NCI-H1417 (cell line): Measurements from ENCODE around the gene GPATCH11.

Experiments
- DNase-seq, 3 experiments: peaks; one replicate each; lab custom pipeline; 2025; lab: John Stamatoyannopoulos, UW

Gene GPATCH11

DNA sequence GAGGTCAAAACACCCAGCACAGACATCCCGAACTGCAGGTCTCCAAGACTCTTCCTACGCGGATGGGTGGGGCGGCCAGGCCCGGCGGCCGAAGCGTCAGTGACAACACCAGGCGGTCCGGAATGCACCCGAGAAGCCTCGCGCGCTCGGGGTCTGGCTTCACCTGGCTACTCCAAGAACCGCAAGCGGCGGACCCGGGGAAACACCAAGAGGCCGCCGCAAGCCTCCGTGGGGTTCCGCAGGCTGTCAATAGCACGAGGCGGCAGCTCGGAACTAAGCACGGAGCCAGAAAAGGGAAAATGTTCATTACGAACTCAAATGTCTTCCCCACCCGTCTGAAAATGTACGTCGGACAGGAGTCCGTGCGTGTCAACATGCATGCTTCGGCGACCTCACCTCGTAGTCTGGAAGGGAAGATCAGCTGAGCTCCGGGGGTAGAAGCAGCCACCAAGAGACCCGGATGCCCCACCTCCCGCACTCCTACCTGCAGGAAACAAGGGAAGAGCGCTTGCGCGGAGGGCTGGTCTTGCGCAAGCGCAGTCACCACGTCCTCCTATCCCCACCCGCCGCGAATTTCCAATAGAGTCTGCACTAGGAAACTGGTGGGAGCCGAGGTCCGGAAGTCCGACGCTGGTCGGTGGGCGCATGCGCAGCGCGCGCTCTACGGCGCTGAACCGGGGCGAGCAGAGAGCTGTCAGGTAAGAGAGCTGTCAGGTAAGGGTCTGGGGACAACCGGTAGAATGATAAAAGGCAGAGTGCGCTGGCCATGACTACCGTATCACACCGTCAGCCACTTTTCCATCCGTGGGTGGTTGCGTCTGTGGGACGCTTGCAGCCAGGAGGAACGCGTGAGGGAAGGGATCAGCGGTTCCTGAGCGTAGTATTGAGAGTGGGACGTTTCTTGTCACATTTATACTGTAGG, at the start of gene GPATCH11, which contains the start of gene HEATR5B:
Gene GPATCH11, plus strand, starts transcription at position 646 of the 922 bp plus-strand sequence. CDS start 3,864 bp downstream, outside the sequence.
Gene HEATR5B, minus strand, starts transcription at position 500 of the 922 bp plus-strand sequence. CDS start 958 bp downstream, outside the sequence.
- DNase-seq = peak; percentile 99

DNA sequence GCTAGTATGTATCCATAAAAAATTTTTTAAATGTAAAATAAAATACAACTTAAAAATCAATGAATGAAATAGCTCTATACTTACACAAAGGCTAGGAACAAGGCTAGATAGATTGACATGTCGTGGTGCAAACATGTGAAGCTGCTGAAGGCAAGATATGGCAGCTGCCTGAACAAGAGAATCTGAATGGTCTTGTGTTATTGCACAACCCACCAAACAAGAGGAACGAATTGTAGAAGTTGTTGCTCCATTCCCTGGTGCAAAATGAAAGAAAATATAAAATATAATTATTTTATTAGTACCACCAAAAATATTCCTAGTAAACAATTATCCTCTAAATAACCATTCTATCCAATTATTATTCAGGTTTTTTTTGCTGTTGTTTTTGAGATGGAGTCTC, 46.5 kb upstream of the GPATCH11 start:
- DNase-seq = no peak

GRCh38 chr2:37039580-37039979, 44.7 kb upstream of the GPATCH11 start:
- DNase-seq = no peak

DNA sequence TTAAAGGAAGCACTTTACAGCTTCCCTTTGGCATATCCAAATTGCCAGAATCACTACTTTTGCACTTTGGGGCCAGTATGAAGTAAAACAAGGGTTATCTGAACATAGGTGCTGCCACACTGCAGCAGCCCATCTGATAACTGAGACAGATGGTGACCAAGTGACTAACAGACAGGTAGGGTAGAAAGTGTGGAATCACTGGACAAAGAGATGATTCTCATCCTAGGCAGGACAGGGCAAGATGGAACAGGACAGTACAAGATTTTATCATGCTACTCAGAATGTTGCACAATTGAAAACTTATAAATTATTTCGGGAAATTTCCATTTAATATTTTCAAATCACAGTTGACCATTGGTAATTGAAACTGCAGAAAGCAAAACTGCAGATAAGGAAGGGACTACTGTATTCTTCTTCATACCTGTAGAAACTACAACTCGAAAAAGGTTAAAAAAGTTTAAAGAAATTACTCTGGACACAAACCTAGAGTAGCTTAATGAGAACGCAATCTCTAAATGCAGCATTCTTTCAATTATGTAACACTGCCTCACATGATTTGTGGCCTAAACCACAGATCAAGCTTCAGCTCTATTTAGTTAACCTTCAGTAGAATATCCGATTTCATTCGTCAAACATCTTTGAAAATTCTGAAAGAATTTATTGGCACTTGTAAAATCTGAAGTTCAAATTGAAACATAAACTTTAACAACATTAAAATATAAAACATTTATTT, 31.6 kb upstream of the GPATCH11 start:
- DNase-seq = no peak

DNA sequence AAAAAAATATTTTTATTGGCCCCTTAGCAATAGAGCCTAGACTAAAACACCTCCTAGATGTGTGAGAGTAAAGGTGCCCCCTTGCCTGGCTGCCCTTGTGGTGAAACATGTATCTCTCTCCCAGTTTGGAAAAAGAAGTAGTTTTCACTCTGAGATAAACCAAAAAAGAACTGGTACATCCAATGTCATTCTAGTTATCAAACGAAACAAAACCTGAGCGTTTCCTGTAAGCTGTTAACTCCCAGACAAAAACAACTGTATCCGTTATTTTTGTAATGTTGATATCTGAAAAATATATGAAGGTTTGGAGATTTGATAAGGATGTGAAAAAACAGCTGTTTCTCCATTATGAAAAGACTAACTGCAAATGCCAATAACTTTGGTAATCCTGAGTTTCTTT, 24.5 kb upstream of the GPATCH11 start:
- DNase-seq = no peak

DNA sequence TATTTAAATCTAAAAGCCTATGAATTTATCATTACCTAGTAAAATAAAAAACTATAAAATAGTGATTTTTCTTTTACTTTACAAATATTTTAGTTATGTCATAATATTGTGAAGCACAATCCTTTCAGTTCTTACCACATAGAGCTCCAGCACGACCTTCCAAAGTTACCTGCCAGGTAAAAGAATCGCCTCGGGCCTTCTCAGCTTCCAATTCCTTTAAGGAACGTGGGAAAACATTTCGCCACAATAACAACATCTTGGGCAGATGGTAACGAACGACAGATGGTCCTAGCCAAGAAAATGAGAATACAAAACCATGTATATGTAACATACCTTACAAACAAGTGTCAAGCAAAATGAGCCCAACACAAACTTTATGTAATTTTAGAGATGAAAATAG, 23.9 kb upstream of the GPATCH11 start:
- DNase-seq = no peak

DNA sequence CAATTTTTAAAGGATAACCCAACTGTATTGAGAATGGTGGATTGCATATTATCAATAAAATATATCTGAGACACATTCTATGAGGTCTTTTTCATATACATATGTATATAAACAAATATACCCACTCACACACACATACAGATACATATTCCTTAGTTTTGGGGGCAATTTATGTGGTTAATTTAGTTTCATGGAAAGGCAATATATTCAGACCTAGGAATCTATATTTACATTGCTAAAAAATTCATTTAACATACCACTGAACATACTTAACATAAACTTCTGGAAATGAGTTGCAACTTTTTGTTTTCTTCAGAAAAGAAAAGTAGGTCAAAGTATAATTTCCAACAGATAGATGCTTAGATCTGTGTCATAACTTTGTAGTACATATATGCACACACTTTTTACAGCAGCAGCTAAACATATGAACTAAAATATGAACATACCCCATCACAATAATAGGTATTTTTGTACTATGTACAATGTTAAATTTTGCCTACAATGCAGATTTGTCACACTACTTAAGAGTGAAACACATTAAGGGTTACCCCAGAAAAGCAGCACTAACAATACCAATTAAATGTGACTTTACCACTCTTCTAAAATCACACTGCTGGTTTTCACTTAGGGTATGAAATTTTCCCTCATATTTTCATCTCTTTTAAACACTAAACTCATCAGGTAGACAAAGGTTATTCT, 23.2 kb upstream of the GPATCH11 start:
- no peak for DNase-seq

DNA sequence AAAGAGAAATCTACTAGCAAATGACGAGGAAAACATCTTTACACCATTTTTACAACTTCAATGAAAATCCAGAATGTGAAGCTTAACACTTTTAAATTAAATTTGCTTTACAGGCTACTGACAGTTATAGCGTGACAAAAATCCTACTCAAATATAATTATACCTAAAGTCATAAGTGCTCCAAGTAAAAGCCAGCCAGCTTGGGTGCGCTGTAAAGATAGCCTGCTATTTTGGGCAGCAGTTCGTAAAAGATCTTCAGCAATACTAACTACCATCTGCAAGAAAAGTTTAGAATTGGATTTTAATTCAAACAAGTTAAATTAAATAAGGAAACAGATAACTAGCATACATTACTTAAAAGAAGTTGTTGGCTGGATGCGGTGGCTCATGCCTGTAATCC, 22.5 kb upstream of the GPATCH11 start:
- no peak for DNase-seq

GRCh38 chr2:37068686-37069085, 15.6 kb upstream of the GPATCH11 start:
- DNase-seq = no peak

DNA sequence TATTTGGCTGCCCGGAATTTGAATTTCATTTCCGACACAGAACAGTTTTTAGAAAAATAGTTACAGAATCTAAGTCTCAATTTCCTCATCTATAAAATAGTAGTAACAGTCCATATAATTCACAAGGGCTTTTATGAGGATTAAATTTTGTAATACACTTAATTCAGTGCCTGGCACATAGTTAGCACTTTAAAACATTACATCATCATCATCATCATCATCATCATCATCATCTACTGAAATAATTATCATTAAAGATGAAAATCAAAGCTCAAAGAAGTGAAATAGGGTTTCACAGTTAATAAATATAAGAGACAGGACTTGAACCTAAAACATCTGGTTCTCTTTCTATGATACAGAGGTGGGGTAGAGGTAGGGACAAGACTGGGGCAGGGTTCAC, 13.4 kb upstream of the GPATCH11 start:
- DNase-seq = no peak

GRCh38 chr2:37080266-37080665, 4.1 kb upstream of the GPATCH11 start:
- DNase-seq = no peak

GRCh38 chr2:37080689-37081088, 3.6 kb upstream of the GPATCH11 start:
- DNase-seq = no peak

DNA sequence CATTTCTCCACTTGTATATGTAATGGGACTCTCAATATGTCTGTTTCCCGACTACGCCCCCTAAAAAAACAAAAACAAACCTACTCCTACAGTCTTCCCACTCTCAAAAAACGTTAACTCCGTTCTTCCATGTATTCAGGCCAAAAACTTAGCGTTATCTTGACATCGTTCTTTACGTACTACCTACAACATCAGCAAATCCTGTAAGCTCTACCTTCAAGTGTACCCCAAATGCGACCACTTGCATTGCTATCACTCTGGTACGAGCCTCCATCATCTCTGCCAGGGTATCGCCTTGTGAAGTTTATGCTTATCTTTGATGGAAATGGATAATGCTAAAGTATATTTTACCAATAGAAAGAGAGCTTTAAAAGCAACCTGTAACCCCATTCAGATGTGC, 479 bp downstream of the GPATCH11 start:
- no peak for DNase-seq

DNA sequence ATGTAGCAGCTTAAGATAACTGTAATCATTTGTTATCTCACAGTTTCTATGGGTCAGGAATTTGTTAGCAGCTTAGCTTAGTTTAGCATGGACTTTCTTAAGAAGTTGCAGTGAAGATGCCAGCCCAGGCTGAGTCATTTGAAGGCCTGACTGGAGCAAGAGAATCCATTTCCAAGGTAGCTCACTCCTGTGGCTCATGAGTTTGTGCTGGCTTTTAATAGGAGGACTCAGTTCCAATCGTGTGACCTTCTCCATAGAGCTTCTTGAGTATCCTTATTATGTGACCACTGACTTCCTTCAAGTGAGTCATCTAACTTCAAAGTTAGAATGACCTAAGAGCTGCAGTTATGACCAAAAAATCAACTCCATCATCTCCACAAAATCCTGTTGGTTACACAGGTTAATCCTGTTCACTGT, 1.4 kb downstream of the GPATCH11 start:
- DNase-seq = no peak

GRCh38 chr2:37090019-37090477, 5.7 kb downstream of the GPATCH11 start:
- no peak for DNase-seq

GRCh38 chr2:37091873-37092272, 7.6 kb downstream of the GPATCH11 start:
- no peak for DNase-seq

DNA sequence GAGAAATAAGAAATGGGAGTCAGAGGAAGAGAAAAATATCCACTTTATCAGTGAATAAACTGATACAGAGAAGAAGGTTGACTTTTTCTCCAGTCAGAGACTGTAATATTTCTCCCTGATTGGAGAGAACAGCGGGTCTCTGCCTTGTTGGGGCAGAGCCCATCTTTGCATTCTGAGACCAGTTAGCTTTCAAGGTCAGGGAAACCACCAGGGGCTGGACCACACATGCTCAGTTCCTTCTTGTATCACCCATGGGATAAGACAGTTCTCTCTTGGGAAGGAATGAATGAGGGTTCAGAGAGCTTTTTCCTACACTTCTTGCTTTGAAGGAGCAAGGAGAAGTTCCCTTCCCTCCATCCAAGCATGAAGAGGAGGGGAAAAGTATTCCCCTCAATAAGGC, 12.2 kb downstream of the GPATCH11 start:
- DNase-seq = no peak

GRCh38 chr2:37098416-37099118, 14.2 kb downstream of the GPATCH11 start:
- DNase-seq = no peak

DNA sequence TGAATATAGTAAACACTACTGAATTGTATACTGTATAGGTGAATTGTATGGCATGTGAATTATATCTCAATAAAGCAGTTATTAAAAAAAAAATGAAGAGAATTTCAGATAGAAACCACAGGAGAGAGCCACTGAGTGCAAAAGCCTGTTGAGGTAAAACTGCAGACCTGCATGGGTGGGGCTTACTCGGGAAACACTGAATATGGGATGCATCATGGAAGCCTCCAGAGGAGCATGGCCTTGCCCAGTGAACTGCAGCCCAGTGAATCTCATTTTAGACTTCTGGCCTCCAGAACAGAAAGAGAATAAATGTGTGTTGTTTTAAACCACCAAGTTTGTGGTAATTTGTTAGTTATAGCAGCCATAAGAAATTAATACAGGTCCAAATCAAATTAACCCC, 15.7 kb downstream of the GPATCH11 start:
- no peak for DNase-seq

DNA sequence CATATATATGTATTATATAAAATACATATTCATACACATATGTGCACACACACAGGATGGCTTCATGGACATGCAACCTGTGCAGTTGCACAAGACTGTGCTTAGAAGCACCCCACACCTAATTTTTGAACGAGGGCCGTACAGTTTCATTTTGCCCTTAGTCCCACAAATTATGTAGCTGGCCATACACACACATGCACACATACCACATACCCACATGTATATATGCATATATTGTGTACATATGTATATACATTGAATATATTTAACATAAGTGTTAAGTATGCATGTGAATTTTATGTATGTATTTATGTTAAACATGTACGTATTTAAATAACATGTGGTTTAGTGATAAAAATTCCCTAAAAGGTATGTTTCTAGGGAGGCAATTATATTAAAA, 18.3 kb downstream of the GPATCH11 start:
- no peak for DNase-seq

DNA sequence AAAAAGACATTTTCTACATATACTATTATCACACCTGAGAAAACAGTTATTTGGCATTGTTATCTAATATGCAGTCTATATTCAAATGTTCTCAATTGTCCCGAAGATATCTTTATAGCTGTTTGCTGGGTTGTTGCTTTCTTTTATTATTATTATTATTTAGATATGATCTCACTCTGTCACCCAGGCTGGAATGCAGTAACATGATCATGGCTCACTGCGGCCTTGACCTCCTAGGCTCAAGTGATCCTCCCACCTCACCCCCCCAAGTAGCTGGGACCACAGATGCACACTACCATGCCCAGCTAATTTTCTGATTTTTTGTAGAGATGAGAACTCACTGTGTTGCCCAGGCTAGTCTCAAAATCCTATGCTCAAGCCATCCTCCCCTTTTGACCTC, 19.9 kb downstream of the GPATCH11 start:
- no peak for DNase-seq

GRCh38 chr2:37105150-37105549, 20.8 kb downstream of the GPATCH11 start:
- no peak for DNase-seq
